GM21723 (cell line): ENCODE results near the gene TAGLN3.

Experiments used
- ATAC-seq: cut with Tn5 transposase; IDR thresholded peaks from one replicate; pipeline ENCODE4 v1.9.1; 2021; ENCODE audit warnings: mild to moderate bottlenecking, moderate library complexity; ENCODE audit not compliant: unreplicated experiment

The TAGLN3 gene

GRCh38 chr3:112043621-112044201 is 45.0 kb downstream of the TAGLN3 start:
- peak; percentile 96 for ATAC-seq

- ATAC-seq, result no peak
Measured at GRCh38 chr3:112046599-112046998, 47.9 kb downstream of the TAGLN3 start.

- no peak for ATAC-seq
Measured at GRCh38 chr3:112047264-112047663, 48.5 kb downstream of the TAGLN3 start.

GRCh38 chr3:112048911-112049310 is 50.2 kb downstream of the TAGLN3 start:
- ATAC-seq, result no peak

- no peak for ATAC-seq
Measured at GRCh38 chr3:112053229-112053628, 54.5 kb downstream of the TAGLN3 start.

- ATAC-seq, result no peak
Measured at GRCh38 chr3:112056451-112056929, 57.8 kb downstream of the TAGLN3 start.

GRCh38 chr3:112059497-112059896 is 60.8 kb downstream of the TAGLN3 start:
- no peak for ATAC-seq

GRCh38 chr3:112061152-112061551 is 62.4 kb downstream of the TAGLN3 start:
- ATAC-seq, result no peak
